Heart left ventricle (tissue), 16 donors: Measurements from ENCODE around the gene EPHX1. TPM values are rescaled to one million over a fixed set of nuclear protein-coding genes. Genes with fewer than 3 reads are reported as not detected.

Experiments used
- ATAC-seq, 4 donors: fragments of 200-7000 bp; cut with Tn5 transposase; one replicate each; pipeline ENCODE4 v1.9.1; 2020 to 2022; ENCODE audit warnings: moderate library complexity in 4 of 4, mild to moderate bottlenecking in 3 of 4, moderate number of reproducible peaks in 1 of 4
- DNase-seq, 5 donors: peaks; one replicate each; pipeline ENCODE4 v3.0.0-alpha.2; 2020
- H3K27ac ChIP-seq, 12 donors: fragments of 200-600 bp; sonication (generic) in 4 of 12; one replicate each; pipeline versions ENCODE4 v1.5.0 to v1.8.0; 2016 to 2022; ENCODE audit warnings: mild to moderate bottlenecking in 2 of 12
- H3K27me3 ChIP-seq, 9 donors: fragments of 200-600 bp; sonication (generic) in 2 of 9; one replicate each; pipeline versions ENCODE4 v1.5.1 to v1.8.0; 2016 to 2022; ENCODE audit warnings: mild to moderate bottlenecking in 3 of 9
- H3K36me3 ChIP-seq, 9 donors: fragments of 200-600 bp; sonication (generic) in 2 of 9; one replicate each; pipeline versions ENCODE4 v1.5.0 to v1.8.0; 2018 to 2022; ENCODE audit warnings: mild to moderate bottlenecking in 2 of 9
- H3K4me1 ChIP-seq, 12 donors: fragments of 200-600 bp; sonication (generic) in 4 of 12; one replicate each; pipeline versions ENCODE4 v1.5.0 to v1.8.0; 2016 to 2022; ENCODE audit warnings: mild to moderate bottlenecking in 3 of 12
- H3K4me3 ChIP-seq, 12 donors: fragments of 200-600 bp; sonication (generic) in 4 of 12; one replicate each; pipeline versions ENCODE4 v1.5.0 to v1.8.0; 2017 to 2022; ENCODE audit warnings: mild to moderate bottlenecking in 9 of 12, moderate library complexity in 4 of 12
- H3K9me3 ChIP-seq, 12 donors: fragments of 200-600 bp; sonication (generic) in 4 of 12; one replicate each; pipeline versions ENCODE4 v1.5.0 to v1.8.0; 2016 to 2022; ENCODE audit warnings: mild to moderate bottlenecking in 1 of 12
- CTCF ChIP-seq, 12 donors: fragments of 200-600 bp; sonication (generic) in 4 of 12; IDR thresholded peaks; one replicate each; pipeline versions ENCODE4 v1.5.0 to v1.8.0; 2018 to 2022; ENCODE audit warnings: antibody characterized with exemption in 12 of 12, mild to moderate bottlenecking in 5 of 12
- POLR2A ChIP-seq, 2 donors: fragments of 450-650 bp; IDR thresholded peaks; one replicate each; pipeline ENCODE4 v1.6.1; 2017; ENCODE audit warnings: antibody characterized with exemption in 2 of 2, mild to moderate bottlenecking in 2 of 2, moderate library complexity in 2 of 2
- WGBS, 4 donors: extraction: QIAGEN DNeasy Blood & Tissue Kit in 2 of 4; methylation state at CpG; one replicate each; pipeline versions ENCODE4 v1.1.5 to v1.1.7; 2013 to 2018; 5-methylcytosine and 5-hydroxymethylcytosine counted together
- intact Hi-C, 10 donors: fragments of 100-400 bp; cut with DNase I; formaldehyde crosslinking; loops; one replicate each; pipeline versions ENCODE4 v1.11.1 to v1.14.2; 2022
- polyA plus RNA-seq, 2 donors: library from polyadenylated mRNA; stranded (reverse); fragments of 200-250 nt; gene quantifications; one replicate each; pipeline ENCODE4 v1.2.3, GENCODE V29; 2013
- total RNA-seq, 9 donors: library from RNA; depleted of rRNA in 2 of 9; stranded (reverse); fragments of >200 nt in 2 of 9; fragmentation: NEBNext Ultra II Directional in 3 of 9; extraction: Animal tissue kit (Norgen Biotek cat#: 25700) in 3 of 9; gene quantifications; one replicate each; pipeline versions ENCODE4 v1.1.0 to v1.2.4, GENCODE V29; 2016 to 2023
- donor health status: ischemic (EF 13 %, LVEDD 7.1; RV severe dilation, severe dysfunction).
- donor health status: healthy with polysubstance abuse.
- donor health status: DM: no; HTN: yes; CAD: no.
- donor health status: DM: no; HTN: no; CAD: no.
- donor health status: ischemic (EF 25% LVEDD 6.9; RV normal size, moderate dysfunction).
- donor health status: ischemic (EF 25% LVEDD 5.7; RV mildly dilated, moderate dysfunction).
- donor health status: healthy.
- donor health status: DM: yes; HTN: yes; CAD: no.
- donor health status: ischemic (EF 35%, LVEDD 5.7; RV mildly dilated, moderate dysfunction).
- donor health status: nonischemic (EF 11% LVEDD 7.7; RV severe dilation, severe dysfunction).
- donor health status: DM: yes; HTN: yes; CAD: no.
- donor health status: PGD.
- donor health status: ischemic (EF 29% LVEDD 5.4; RV normal size, mild dysfunction).
- donor health status: nonischemic (EF 23%, LVEDD 6.1; RV moderate dilation, normal function).

The EPHX1 gene
- total and polyA plus RNA-seq, 11 donors: 22.2 to 96.8 (median 45.4) TPM

DNA sequence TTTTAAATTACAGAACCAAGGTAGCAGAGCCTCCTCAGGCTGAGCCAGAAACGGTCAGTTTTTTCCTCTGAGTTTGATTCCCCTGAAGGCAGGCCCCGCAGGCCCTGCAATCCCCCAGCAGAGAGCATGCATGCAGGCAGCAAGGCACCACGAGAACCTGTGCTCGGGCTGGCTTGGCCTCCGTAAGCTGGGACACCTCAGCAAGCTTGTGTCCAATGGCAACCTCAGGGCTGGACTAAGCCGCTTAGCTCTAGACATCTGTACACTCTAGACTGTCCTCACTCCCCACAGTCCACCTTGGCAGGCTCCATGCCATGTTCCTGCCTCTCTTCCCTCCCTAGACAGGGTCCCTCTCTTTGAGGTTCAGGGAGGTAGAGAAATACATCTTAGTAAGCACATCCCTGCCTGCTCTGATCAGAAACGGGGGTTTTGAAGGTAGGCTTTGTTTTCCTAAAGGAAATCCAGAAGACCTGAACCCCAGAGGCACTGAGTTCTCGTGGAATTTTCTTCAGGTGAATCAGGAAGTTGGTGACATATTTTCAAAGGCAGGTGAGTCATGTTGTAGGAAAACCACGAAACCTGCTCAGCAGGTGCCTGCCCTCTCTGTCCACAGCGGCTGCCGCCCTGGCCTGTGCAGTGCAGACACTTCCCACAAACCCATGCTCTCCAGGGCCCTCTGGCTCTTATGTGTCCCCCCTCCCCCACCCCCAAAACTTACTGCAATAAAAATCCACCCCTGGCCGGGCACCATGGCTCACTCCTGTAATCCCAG is 65.3 kb downstream of the EPHX1 start:
- H3K27me3 ChIP-seq: no peaks in the 10 kb centered on the region
- no peak overlapping the region for H3K27ac ChIP-seq
- DNase-seq: no peak
- intact Hi-C loops: loop anchor here in 4 of 10 donors (5.0 to 10.0 kb wide), 3 partner anchors 37 to 100 kb away; partner anchors contain the start of gene PYCR2 (in 1 of the 4)
- no peaks in the 10 kb centered on the region for H3K9me3 ChIP-seq
- H3K4me1 ChIP-seq: peaks cover 7 to 38% (median 31%) of the 10 kb centered on the region in 12 donors
- WGBS, 4 donors: 92 to 95% (median 94%) methylated on average over 9 to 12 of the region's 12 CpGs
- peaks cover 0 to 72% (median 56%) of the 10 kb centered on the region in 9 donors for H3K36me3 ChIP-seq
- TF ChIP-seq CTCF (IDR thresholded peaks at IDR 0.05) (no peak), POLR2A (IDR thresholded peaks at IDR 0.05) (no peak)
- no peak for ATAC-seq
- no peak overlapping the region for H3K4me3 ChIP-seq

GRCh38 chr1:225876900-225877510 is 67.1 kb downstream of the EPHX1 start:
- peaks cover 7 to 54% (median 44%) of the 10 kb centered on the region in 12 donors for H3K4me1 ChIP-seq
- DNase-seq: no peak
- peak overlapping the region in 11 of 12 donors; percentile 11 to 89 (median 45) for H3K27ac ChIP-seq
- intact Hi-C loops: loop anchor here in 4 of 10 donors (5.0 to 10.0 kb wide), 3 partner anchors 35 to 98 kb away; partner anchors contain the start of gene PYCR2 (in 1 of the 4)
- H3K36me3 ChIP-seq: peaks cover 0 to 54% (median 38%) of the 10 kb centered on the region in 9 donors
- ATAC-seq: no peak
- TF ChIP-seq POLR2A (IDR thresholded peaks at IDR 0.05) (no peak), CTCF (IDR thresholded peaks at IDR 0.05) (no peak)
- H3K4me3 ChIP-seq: no peak overlapping the region
- no peaks in the 10 kb centered on the region for H3K27me3 ChIP-seq
- 52 to 70% (median 67%) methylated on average over 11 to 12 of the region's 12 CpGs for WGBS, 4 donors
- no peaks in the 10 kb centered on the region for H3K9me3 ChIP-seq

- Histone ChIP-seq H3K9me3 (no peaks in the 10 kb centered on the region), H3K36me3 (peaks cover 0 to 48% (median 37%) of the 10 kb centered on the region in 9 donors), H3K4me1 (peaks cover 7 to 54% (median 44%) of the 10 kb centered on the region in 12 donors), H3K4me3 (peak overlapping the region in 1 of 12 donors; percentile 10), H3K27ac (peak overlapping the region in 11 of 12 donors; percentile 11 to 89 (median 45)), H3K27me3 (no peaks in the 10 kb centered on the region)
- 22 to 35% (median 24%) methylated on average over 10 of the region's 10 CpGs for WGBS, 4 donors
- intact Hi-C loops: loop anchor here in 4 of 10 donors (5.0 to 10.0 kb wide), 3 partner anchors 35 to 97 kb away; partner anchors contain the start of gene PYCR2 (in 1 of the 4)
- DNase-seq: peak; percentile 51 to 80 (median 72)
- TF ChIP-seq CTCF (IDR thresholded peaks at IDR 0.05) (peak in 11 of 12 donors; percentile 22 to 61 (median 40)), POLR2A (IDR thresholded peaks at IDR 0.05) (no peak)
- peak in 3 of 4 donors; percentile 13 to 31 (median 29) for ATAC-seq
These were observed 67.7 kb downstream of the EPHX1 start for GRCh38 chr1:225877580-225877979.

GRCh38 chr1:225878282-225878681 is 68.4 kb downstream of the EPHX1 start:
- 66 to 76% (median 73%) methylated on average over 4 of the region's 4 CpGs for WGBS, 4 donors
- Histone ChIP-seq H3K36me3 (peaks cover 0 to 41% (median 31%) of the 10 kb centered on the region in 9 donors), H3K4me3 (peak overlapping the region in 1 of 12 donors; percentile 7), H3K9me3 (no peaks in the 10 kb centered on the region), H3K27me3 (no peaks in the 10 kb centered on the region), H3K27ac (peak overlapping the region in 10 of 12 donors; percentile 29 to 89 (median 47)), H3K4me1 (peaks cover 7 to 60% (median 47%) of the 10 kb centered on the region in 12 donors)
- intact Hi-C loops: loop anchor here in 4 of 10 donors (5.0 to 10.0 kb wide), 3 partner anchors 34 to 97 kb away; partner anchors contain the start of gene PYCR2 (in 1 of the 4)
- no peak for DNase-seq
- ATAC-seq: no peak
- TF ChIP-seq POLR2A (IDR thresholded peaks at IDR 0.05): no peak
- TF ChIP-seq CTCF (IDR thresholded peaks at IDR 0.05): no peak
